Stimulated activated naive CD8-positive, alpha-beta T cell treated with anti-CD3 and anti-CD28 coated beads, Interleukin-15, Interleukin-2, amounts not matched to agents 100 U/mL and 50 U/mL, for 24 hours (primary cell): ENCODE data around the gene CCDC28A.

ENCODE experiments used
- ATAC-seq: fragments of 150-1000 bp; cut with Tn5 transposase; one replicate; pipeline ENCODE4 v1.10.0; 2021
- DNase-seq: peaks from one replicate; pipeline ENCODE4 v3.0.0; 2021

CCDC28A gene

GRCh38 chr6:138833816-138834539 is 60.4 kb downstream of the CCDC28A start:
- ATAC-seq (no peak), DNase-seq (no peak)

DNA sequence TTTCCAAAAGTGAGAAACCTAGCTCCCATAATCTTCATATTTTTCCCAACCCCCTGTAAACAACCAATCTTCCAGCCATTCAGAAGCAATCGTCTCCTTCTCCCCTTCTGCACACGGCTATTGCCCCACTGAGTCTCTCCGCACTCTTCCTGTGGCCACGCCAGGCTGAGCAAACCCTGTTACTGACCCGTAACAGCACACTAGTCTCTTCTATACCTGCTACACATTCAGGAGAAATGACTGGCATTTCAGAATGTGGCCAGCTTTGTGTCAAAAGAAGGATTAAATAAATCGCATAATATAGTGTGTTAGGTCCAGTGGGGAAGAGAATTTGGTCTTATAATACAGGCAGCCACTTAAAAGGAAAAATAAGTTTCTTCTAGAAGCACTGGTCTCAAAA is 63.7 kb downstream of the CCDC28A start:
- DNase-seq (no peak), ATAC-seq (no peak)
